H1 (cell line): ENCODE results near the gene SERGEF.

ENCODE experiments used
- CTCF ChIP-seq, 3 experiments: IDR thresholded peaks; 1 replicate in 2 of 3; 2 replicates in 1 of 3; pipeline versions ENCODE4 v1.5.1 to v1.6.1; 2011; ENCODE audit warnings: low read length in 3 of 3, mild to moderate bottlenecking in 3 of 3, inconsistent platforms in 2 of 3, low read depth in 1 of 3, moderate library complexity in 1 of 3; ENCODE audit not compliant: insufficient read depth in 1 of 3; ENCODE audit errors: control extremely low read depth in 1 of 3
- EZH2 ChIP-seq: fragments of 200-600 bp; sonication (generic); IDR thresholded peaks from 2 replicates; pipeline ENCODE4 v1.7.1; 2012; ENCODE audit warnings: low read depth, mild to moderate bottlenecking, moderate library complexity, low read length, inconsistent platforms; ENCODE audit not compliant: severe bottlenecking
- PHF8 ChIP-seq: fragments of 200-600 bp; sonication (generic); conservative IDR thresholded peaks from 2 replicates; pipeline ENCODE4 v1.7.1; 2012; ENCODE audit warnings: low read depth, mild to moderate bottlenecking, inconsistent platforms, low read length, moderate library complexity
- POLR2A ChIP-seq, 2 experiments: IDR thresholded peaks; 1 replicate in 1 of 2; 2 replicates in 1 of 2; pipeline ENCODE4 v1.6.1; 2011; ENCODE audit warnings: low read depth in 2 of 2, low read length in 2 of 2, mild to moderate bottlenecking in 2 of 2; ENCODE audit errors: control extremely low read depth in 1 of 2
- RBBP5 ChIP-seq: IDR thresholded peaks from 2 replicates; pipeline ENCODE4 v1.7.1; 2012; ENCODE audit warnings: low read depth, mild to moderate bottlenecking, inconsistent platforms, low read length, moderate library complexity, borderline replicate concordance
- SP1 ChIP-seq: IDR thresholded peaks from 2 replicates; pipeline ENCODE4 v1.6.1; 2011; ENCODE audit warnings: low read depth, low read length

DNA sequence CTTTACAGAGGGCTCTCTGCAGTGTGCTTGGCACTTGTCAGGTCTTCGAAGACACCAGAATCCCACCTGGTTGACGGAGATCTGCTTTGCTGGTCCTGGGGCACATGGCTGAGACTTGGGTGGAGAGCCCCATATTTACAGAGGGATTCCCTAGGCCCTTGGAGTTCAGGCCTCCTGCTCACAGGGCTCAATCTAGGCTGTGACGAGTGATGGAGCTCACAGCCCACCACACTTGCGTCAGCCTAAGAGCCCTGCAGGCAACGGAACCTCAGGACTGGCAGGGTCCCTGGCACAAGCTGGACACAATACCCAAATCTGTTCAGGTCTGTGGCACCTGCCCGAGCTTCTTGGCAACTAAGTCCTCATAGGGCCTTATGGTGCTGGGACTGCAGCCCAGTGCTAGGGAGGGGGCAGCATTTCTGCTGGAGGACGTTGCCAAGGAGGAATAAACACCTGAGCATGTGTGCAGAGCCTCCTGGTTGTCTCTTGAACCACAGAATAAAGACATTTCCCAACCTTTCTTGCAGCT is 219.1 kb downstream of the SERGEF start:
- TF ChIP-seq CTCF (IDR thresholded peaks at IDR 0.05; ENCODE audit: control extremely low read depth in 1 of 3, insufficient read depth in 1 of 3, low read depth in 1 of 3, low read length in 3 of 3) (no peak), EZH2 (no peak), RBBP5 (no peak), POLR2A (IDR thresholded peaks at IDR 0.05; ENCODE audit: control extremely low read depth in 1 of 2, low read depth in 2 of 2, low read length in 2 of 2) (no peak), PHF8 (no peak), SP1 (no peak)
